ENCODE data around the gene IQSEC3. TPM values are rescaled to one million over a fixed set of nuclear protein-coding genes. Genes with fewer than 3 reads are reported as not detected.

IQSEC3 gene
- total RNA-seq, 1 experiment from 2014 or later, result 1.7 TPM

DNA sequence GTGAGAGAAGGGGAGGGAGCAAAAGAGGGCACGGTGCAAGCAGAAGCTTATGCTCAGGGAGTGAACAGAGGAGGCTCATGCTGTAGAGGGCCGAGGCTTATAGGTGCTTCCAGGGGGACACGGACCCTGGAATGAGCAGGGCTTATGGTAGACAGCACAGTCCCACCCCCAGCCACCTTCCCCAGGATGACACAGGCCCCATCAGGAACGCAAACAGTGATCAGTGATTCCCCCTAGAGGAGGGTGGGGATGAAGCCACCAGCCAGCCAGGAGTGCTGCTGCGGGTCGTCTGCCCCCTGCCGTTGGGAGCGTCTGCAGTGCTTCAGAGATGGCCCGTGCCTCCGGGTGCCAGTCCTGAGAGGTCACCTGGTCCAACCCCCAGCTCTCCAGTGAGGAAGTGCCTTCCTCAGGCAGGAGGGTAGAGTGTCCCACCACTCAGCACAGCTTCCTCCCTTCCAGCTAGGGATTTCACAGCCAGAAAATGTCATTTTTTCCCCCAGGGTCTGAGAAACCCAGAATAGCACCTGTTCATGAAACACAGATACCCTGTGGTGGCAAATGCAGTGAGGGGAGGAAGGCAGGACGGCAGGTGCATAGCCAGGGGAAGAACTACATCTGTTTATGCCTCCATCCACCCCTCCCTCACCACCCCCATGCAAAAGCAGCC lies 86.6 kb downstream of the IQSEC3 start:
- CTCF ChIA-PET, result interaction anchor here (0.6 to 4.2 kb wide), 20 partner anchors 12 to 96 kb away, joined by 3 to 44 read pairs (median 7); no protein-coding TSS in a partner anchor
- Mint-ChIP-seq H3K4me1 (peaks cover 31% of the 10 kb centered on the region), H3K36me3 (no peaks in the 10 kb centered on the region), H3K9me3 (no peaks in the 10 kb centered on the region), H3K27me3 (ENCODE audit: low read depth) (no peaks in the 10 kb centered on the region; the same call in 1 of the 2 replicates), H3K27ac (no peak overlapping the region), H3K4me3 (peak overlapping the region; percentile 45)
- POLR2A ChIA-PET, result interaction anchor here (0.9 to 1.0 kb wide), 2 partner anchors 13 kb away, joined by 3 read pairs; no protein-coding TSS in a partner anchor
- ATAC-seq (peak; percentile 95), DNase-seq (ENCODE audit: low spot score) (peak; percentile 87)
- TF ChIP-seq, protein P1, sequence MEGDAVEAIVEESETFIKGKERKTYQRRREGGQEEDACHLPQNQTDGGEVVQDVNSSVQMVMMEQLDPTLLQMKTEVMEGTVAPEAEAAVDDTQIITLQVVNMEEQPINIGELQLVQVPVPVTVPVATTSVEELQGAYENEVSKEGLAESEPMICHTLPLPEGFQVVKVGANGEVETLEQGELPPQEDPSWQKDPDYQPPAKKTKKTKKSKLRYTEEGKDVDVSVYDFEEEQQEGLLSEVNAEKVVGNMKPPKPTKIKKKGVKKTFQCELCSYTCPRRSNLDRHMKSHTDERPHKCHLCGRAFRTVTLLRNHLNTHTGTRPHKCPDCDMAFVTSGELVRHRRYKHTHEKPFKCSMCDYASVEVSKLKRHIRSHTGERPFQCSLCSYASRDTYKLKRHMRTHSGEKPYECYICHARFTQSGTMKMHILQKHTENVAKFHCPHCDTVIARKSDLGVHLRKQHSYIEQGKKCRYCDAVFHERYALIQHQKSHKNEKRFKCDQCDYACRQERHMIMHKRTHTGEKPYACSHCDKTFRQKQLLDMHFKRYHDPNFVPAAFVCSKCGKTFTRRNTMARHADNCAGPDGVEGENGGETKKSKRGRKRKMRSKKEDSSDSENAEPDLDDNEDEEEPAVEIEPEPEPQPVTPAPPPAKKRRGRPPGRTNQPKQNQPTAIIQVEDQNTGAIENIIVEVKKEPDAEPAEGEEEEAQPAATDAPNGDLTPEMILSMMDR (IDR thresholded peaks at IDR 0.05), result peak; percentile 69
- TF ChIP-seq, protein P2, sequence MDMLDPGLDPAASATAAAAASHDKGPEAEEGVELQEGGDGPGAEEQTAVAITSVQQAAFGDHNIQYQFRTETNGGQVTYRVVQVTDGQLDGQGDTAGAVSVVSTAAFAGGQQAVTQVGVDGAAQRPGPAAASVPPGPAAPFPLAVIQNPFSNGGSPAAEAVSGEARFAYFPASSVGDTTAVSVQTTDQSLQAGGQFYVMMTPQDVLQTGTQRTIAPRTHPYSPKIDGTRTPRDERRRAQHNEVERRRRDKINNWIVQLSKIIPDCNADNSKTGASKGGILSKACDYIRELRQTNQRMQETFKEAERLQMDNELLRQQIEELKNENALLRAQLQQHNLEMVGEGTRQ (CRISPR knock-in tag; IDR thresholded peaks at IDR 0.05), result peak; percentile 42; the same call in 1 of the 2 replicates
- TF ChIP-seq FOXK1 (CRISPR knock-in tag; IDR thresholded peaks at IDR 0.05) (0 out of 2 replicates have a peak, but pooled peaks have one; percentile 25), EMX1 (CRISPR knock-in tag; IDR thresholded peaks at IDR 0.05) (no peak), SP1 (CRISPR knock-in tag; conservative IDR thresholded peaks at IDR 0.05) (peak; percentile 57; the same call in 1 of the 2 replicates), CBFB (CRISPR knock-in tag; IDR thresholded peaks at IDR 0.05; ENCODE audit: low read depth) (no peak), KAT7 (CRISPR knock-in tag; IDR thresholded peaks at IDR 0.05; ENCODE audit: borderline replicate concordance) (0 out of 2 replicates have a peak, but pooled peaks have one; percentile 32), ARID4B (CRISPR knock-in tag; IDR thresholded peaks at IDR 0.05; ENCODE audit: borderline replicate concordance) (no peak)
- TF ChIP-seq, protein P3, sequence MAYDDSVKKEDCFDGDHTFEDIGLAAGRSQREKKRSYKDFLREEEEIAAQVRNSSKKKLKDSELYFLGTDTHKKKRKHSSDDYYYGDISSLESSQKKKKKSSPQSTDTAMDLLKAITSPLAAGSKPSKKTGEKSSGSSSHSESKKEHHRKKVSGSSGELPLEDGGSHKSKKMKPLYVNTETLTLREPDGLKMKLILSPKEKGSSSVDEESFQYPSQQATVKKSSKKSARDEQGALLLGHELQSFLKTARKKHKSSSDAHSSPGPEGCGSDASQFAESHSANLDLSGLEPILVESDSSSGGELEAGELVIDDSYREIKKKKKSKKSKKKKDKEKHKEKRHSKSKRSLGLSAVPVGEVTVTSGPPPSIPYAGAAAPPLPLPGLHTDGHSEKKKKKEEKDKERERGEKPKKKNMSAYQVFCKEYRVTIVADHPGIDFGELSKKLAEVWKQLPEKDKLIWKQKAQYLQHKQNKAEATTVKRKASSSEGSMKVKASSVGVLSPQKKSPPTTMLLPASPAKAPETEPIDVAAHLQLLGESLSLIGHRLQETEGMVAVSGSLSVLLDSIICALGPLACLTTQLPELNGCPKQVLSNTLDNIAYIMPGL (CRISPR knock-in tag; IDR thresholded peaks at IDR 0.05), result peak; percentile 61; the same call in 1 of the 2 replicates

GRCh38 chr12:154058-154457 lies 87.5 kb downstream of the IQSEC3 start:
- POLR2A ChIA-PET, result no interaction called here
- ATAC-seq, result no peak
- TF ChIP-seq, protein P4, sequence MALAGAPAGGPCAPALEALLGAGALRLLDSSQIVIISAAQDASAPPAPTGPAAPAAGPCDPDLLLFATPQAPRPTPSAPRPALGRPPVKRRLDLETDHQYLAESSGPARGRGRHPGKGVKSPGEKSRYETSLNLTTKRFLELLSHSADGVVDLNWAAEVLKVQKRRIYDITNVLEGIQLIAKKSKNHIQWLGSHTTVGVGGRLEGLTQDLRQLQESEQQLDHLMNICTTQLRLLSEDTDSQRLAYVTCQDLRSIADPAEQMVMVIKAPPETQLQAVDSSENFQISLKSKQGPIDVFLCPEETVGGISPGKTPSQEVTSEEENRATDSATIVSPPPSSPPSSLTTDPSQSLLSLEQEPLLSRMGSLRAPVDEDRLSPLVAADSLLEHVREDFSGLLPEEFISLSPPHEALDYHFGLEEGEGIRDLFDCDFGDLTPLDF (CRISPR knock-in tag; IDR thresholded peaks at IDR 0.05), result no peak
- TF ChIP-seq KAT7 (CRISPR knock-in tag; IDR thresholded peaks at IDR 0.05; ENCODE audit: borderline replicate concordance) (no peak), IRF2 (CRISPR knock-in tag; IDR thresholded peaks at IDR 0.05; ENCODE audit: borderline replicate concordance, low read depth) (no peak), ZBTB21 (CRISPR knock-in tag; IDR thresholded peaks at IDR 0.05; ENCODE audit: borderline replicate concordance) (no peak), ETV6 (CRISPR knock-in tag; IDR thresholded peaks at IDR 0.05) (no peak), ERG (CRISPR knock-in tag; IDR thresholded peaks at IDR 0.05) (no peak), NR2C2 (CRISPR knock-in tag; IDR thresholded peaks at IDR 0.05) (no peak), OVOL2 (CRISPR knock-in tag; IDR thresholded peaks at IDR 0.05; ENCODE audit: borderline replicate concordance) (no peak), ATF3 (CRISPR knock-in tag; conservative IDR thresholded peaks at IDR 0.05) (no peak), ATF2 (CRISPR knock-in tag; IDR thresholded peaks at IDR 0.05; ENCODE audit: borderline replicate concordance, low read depth) (no peak)

More at GRCh38 chr12:154058-154457, 87.5 kb downstream of the IQSEC3 start:
- no peak for DNase-seq (ENCODE audit: low spot score)
- H3K4me3 Mint-ChIP-seq, result no peak overlapping the region
- peaks cover 26% of the 10 kb centered on the region for H3K4me1 Mint-ChIP-seq
- no peak overlapping the region for H3K27ac Mint-ChIP-seq
- CTCF ChIA-PET, result interaction anchor here (1.6 to 4.2 kb wide), 9 partner anchors 11 to 66 kb away, joined by 5 to 44 read pairs (median 10); no protein-coding TSS in a partner anchor
- H3K36me3 Mint-ChIP-seq, result no peaks in the 10 kb centered on the region
- no peaks in the 10 kb centered on the region; the same call in 1 of the 2 replicates for H3K27me3 Mint-ChIP-seq (ENCODE audit: low read depth)
- H3K9me3 Mint-ChIP-seq, result no peaks in the 10 kb centered on the region
